H9 (cell line): ENCODE data around the gene SYNPO. TPM values are rescaled to one million over a fixed set of nuclear protein-coding genes. Genes with fewer than 3 reads are reported as not detected.

Experiments
- DNase-seq: peaks from one replicate; pipeline ENCODE4 v3.0.0-alpha.2; 2017
- H2AFZ ChIP-seq: one replicate; pipeline ENCODE4 v1.6.1; 2013; ENCODE audit warnings: mild to moderate bottlenecking, low read length, control low read depth, moderate library complexity
- H2AK5ac ChIP-seq: 2 replicates; pipeline ENCODE4 v1.6.1; 2013; ENCODE audit warnings: low read length, control low read depth, mixed read lengths; ENCODE audit not compliant: insufficient read length
- H2BK120ac ChIP-seq: one replicate; pipeline ENCODE4 v1.6.1; 2013; ENCODE audit warnings: low read depth, mild to moderate bottlenecking, low read length, control low read depth, inconsistent platforms; ENCODE audit not compliant: poor library complexity, severe bottlenecking
- H2BK12ac ChIP-seq: 2 replicates; pipeline ENCODE4 v1.6.1; 2013; ENCODE audit warnings: low read length, control low read depth, mixed read lengths, low read depth; ENCODE audit not compliant: insufficient read length
- H2BK15ac ChIP-seq: 2 replicates; pipeline ENCODE4 v1.6.1; 2013; ENCODE audit warnings: low read depth, low read length, control low read depth
- H2BK20ac ChIP-seq: one replicate; pipeline ENCODE4 v1.6.1; 2013; ENCODE audit warnings: low read depth, mild to moderate bottlenecking, low read length, control low read depth, inconsistent platforms; ENCODE audit not compliant: poor library complexity, severe bottlenecking
- H2BK5ac ChIP-seq: 2 replicates; pipeline ENCODE4 v1.6.1; 2013; ENCODE audit warnings: low read length, control low read depth, mixed read lengths; ENCODE audit not compliant: insufficient read length
- H3K14ac ChIP-seq: 2 replicates; pipeline ENCODE4 v1.6.1; 2013; ENCODE audit warnings: low read length, control low read depth; ENCODE audit not compliant: insufficient read depth
- H3K18ac ChIP-seq: 2 replicates; pipeline ENCODE4 v1.6.1; 2013; ENCODE audit warnings: low read depth, mild to moderate bottlenecking, mixed read lengths, low read length, control low read depth; ENCODE audit not compliant: insufficient read length
- H3K23ac ChIP-seq: 2 replicates; pipeline ENCODE4 v1.6.1; 2013; ENCODE audit warnings: low read length, control low read depth, mixed read lengths, low read depth; ENCODE audit not compliant: insufficient read length
- H3K23me2 ChIP-seq: 2 replicates; pipeline ENCODE4 v1.6.1; 2013; ENCODE audit warnings: low read depth, mild to moderate bottlenecking, mixed read lengths, low read length, control low read depth; ENCODE audit not compliant: insufficient read length, poor library complexity, severe bottlenecking
- H3K27ac ChIP-seq: 2 replicates; pipeline ENCODE4 v1.5.1; 2013; ENCODE audit warnings: low read length, control low read depth, mixed read lengths, low read depth; ENCODE audit not compliant: insufficient read length
- H3K27me3 ChIP-seq: 2 replicates; pipeline ENCODE4 v1.6.1; 2013; ENCODE audit warnings: low read length, control low read depth, inconsistent platforms; ENCODE audit not compliant: insufficient read depth
- H3K4ac ChIP-seq: 2 replicates; pipeline ENCODE4 v1.6.1; 2013; ENCODE audit warnings: low read depth, mild to moderate bottlenecking, control low read depth, inconsistent platforms, low read length, moderate library complexity
- H3K4me1 ChIP-seq: 2 replicates; pipeline ENCODE4 v1.6.1; 2013; ENCODE audit warnings: low read length, control low read depth, inconsistent platforms; ENCODE audit not compliant: insufficient read depth
- H3K4me2 ChIP-seq: 2 replicates; pipeline ENCODE4 v1.6.1; 2013; ENCODE audit warnings: low read length, control low read depth, mixed read lengths; ENCODE audit not compliant: insufficient read length, insufficient read depth
- H3K56ac ChIP-seq: 2 replicates; pipeline ENCODE4 v1.6.1; 2013; ENCODE audit warnings: low read depth, mild to moderate bottlenecking, mixed read lengths, low read length, control low read depth; ENCODE audit not compliant: insufficient read length
- H3K79me1 ChIP-seq: 2 replicates; pipeline ENCODE4 v1.6.1; 2013; ENCODE audit warnings: low read depth, mild to moderate bottlenecking, moderate library complexity, low read length, control low read depth, inconsistent platforms; ENCODE audit not compliant: insufficient read depth, poor library complexity, severe bottlenecking
- H3K79me2 ChIP-seq: 2 replicates; pipeline ENCODE4 v1.6.1; 2013; ENCODE audit warnings: low read length, control low read depth, inconsistent platforms; ENCODE audit not compliant: insufficient read depth
- H3K9ac ChIP-seq: 2 replicates; pipeline ENCODE4 v1.6.1; 2013; ENCODE audit warnings: low read length, control low read depth, mixed read lengths; ENCODE audit not compliant: insufficient read length; ENCODE audit errors: extremely low read depth
- H3K9me3 ChIP-seq: one replicate; pipeline ENCODE4 v1.6.1; 2013; ENCODE audit warnings: low read depth, low read length, inconsistent platforms; ENCODE audit not compliant: control insufficient read depth
- H3T11ph ChIP-seq: one replicate; pipeline ENCODE4 v1.6.1; 2013; ENCODE audit warnings: mild to moderate bottlenecking, low read length, control low read depth, inconsistent platforms
- H4K20me1 ChIP-seq: one replicate; pipeline ENCODE4 v1.6.1; 2013; ENCODE audit not compliant: control insufficient read depth, insufficient read length, insufficient read depth
- H4K5ac ChIP-seq: 2 replicates; pipeline ENCODE4 v1.6.1; 2013; ENCODE audit warnings: low read depth, mild to moderate bottlenecking, mixed read lengths, low read length, control low read depth; ENCODE audit not compliant: insufficient read length
- H4K8ac ChIP-seq: replicated peaks from 2 replicates; pipeline ENCODE4 v1.6.1; 2013; ENCODE audit warnings: low read length, control low read depth, mixed read lengths, low read depth; ENCODE audit not compliant: insufficient read length
- H4K91ac ChIP-seq: 2 replicates; pipeline ENCODE4 v1.6.1; 2013; ENCODE audit warnings: low read depth, mild to moderate bottlenecking, moderate library complexity, mixed read lengths, low read length, control low read depth; ENCODE audit not compliant: insufficient read length
- H3K27ac Mint-ChIP-seq, 3 experiments: 2 replicates in 2 of 3; 3 replicates in 1 of 3; pipeline ENCODE4 v1.8.0; 2020 to 2021; ENCODE audit warnings: mixed read lengths in 3 of 3, mild to moderate bottlenecking in 1 of 3, moderate library complexity in 1 of 3
- H3K27me3 Mint-ChIP-seq: 2 replicates; pipeline ENCODE4 v1.8.0; 2021; ENCODE audit warnings: low read depth, mild to moderate bottlenecking, moderate library complexity, mixed read lengths
- H3K36me3 Mint-ChIP-seq, 3 experiments: 2 replicates in 2 of 3; 3 replicates in 1 of 3; pipeline ENCODE4 v1.8.0; 2020 to 2021; ENCODE audit warnings: low read depth in 3 of 3, mixed read lengths in 3 of 3; ENCODE audit not compliant: insufficient read depth in 1 of 3
- H3K4me1 Mint-ChIP-seq, 2 experiments: 2 replicates each; pipeline ENCODE4 v1.8.0; 2020; ENCODE audit warnings: mixed read lengths in 2 of 2
- H3K4me3 Mint-ChIP-seq, 2 experiments: 2 replicates in 1 of 2; 3 replicates in 1 of 2; pipeline ENCODE4 v1.8.0; 2020 to 2021; ENCODE audit warnings: mild to moderate bottlenecking in 2 of 2, mixed read lengths in 2 of 2, moderate library complexity in 1 of 2
- H3K9me3 Mint-ChIP-seq, 2 experiments: 2 replicates in 1 of 2; 3 replicates in 1 of 2; pipeline ENCODE4 v1.8.0; 2020; ENCODE audit warnings: mild to moderate bottlenecking in 2 of 2, mixed read lengths in 2 of 2, moderate library complexity in 1 of 2
- CTCF ChIP-seq: fragments of 200-600 bp; sonication (generic); conservative IDR thresholded peaks from 3 replicates; pipeline ENCODE4 v1.8.0; 2021; ENCODE audit warnings: antibody characterized with exemption, mild to moderate bottlenecking
- WGBS: extraction: QIAGEN DNeasy Blood & Tissue Kit; methylation state at CpG from one replicate; pipeline ENCODE4 v1.1.7; 2013; ENCODE audit warnings: missing lambda C conversion rate, low lambda C conversion rate, mixed read lengths; ENCODE audit not compliant: insufficient read length; ENCODE audit errors: extremely low coverage; 5-methylcytosine and 5-hydroxymethylcytosine counted together
- total RNA-seq: library from RNA; stranded (reverse); gene quantifications from 2 replicates; pipeline ENCODE4 v1.2.1, GENCODE V29; 2021

The SYNPO gene
- total RNA-seq, 1 experiment from 2014 or later: 1.7 TPM

DNA sequence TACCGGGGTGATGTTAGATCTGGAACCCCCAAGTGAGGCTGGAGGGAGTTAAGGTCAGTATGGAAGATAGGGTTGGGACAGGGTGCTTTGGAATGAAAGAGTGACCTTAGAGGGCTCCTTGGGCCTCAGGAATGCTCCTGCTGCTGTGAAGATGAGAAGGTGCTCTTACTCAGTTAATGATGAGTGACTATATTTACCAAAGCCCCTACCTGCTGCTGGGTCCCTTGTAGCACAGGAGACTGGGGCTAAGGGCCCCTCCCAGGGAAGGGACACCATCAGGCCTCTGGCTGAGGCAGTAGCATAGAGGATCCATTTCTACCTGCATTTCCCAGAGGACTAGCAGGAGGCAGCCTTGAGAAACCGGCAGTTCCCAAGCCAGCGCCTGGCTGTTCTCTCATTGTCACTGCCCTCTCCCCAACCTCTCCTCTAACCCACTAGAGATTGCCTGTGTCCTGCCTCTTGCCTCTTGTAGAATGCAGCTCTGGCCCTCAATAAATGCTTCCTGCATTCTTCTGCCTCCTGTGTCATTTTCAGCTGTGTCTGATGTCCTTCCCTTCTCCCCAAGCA lies 18.3 kb downstream of the SYNPO start:
- H3K23me2 ChIP-seq: peaks cover 4% of the 10 kb centered on the region
- H2AK5ac ChIP-seq: no peak overlapping the region
- no peaks in the 10 kb centered on the region for H4K20me1 ChIP-seq
- H2BK20ac ChIP-seq: no peak overlapping the region
- H3K14ac ChIP-seq: no peak overlapping the region
- Mint-ChIP-seq H3K9me3 (no peaks in the 10 kb centered on the region), H3K36me3 (no peaks in the 10 kb centered on the region; a peak in 1 of 7 replicates), H3K27me3 (peaks cover 26% of the 10 kb centered on the region), H3K4me1 (peaks cover 19 to 41% of the 10 kb centered on the region in 2 experiments), H3K27ac (no peak overlapping the region), H3K4me3 (peak overlapping the region in 1 of 2 experiments; percentile 21; a peak in 1 of 5 replicates)
- no peaks in the 10 kb centered on the region; the same call in 1 of the 2 replicates for H3K27me3 ChIP-seq
- H3K27ac ChIP-seq: no peak overlapping the region
- no peak overlapping the region for H3T11ph ChIP-seq
- H3K4me2 ChIP-seq: no peak overlapping the region
- H3K9ac ChIP-seq: no peak overlapping the region
- H3K4ac ChIP-seq: no peak overlapping the region
- H3K79me2 ChIP-seq: no peaks in the 10 kb centered on the region
- H3K9me3 ChIP-seq: no peaks in the 10 kb centered on the region
- WGBS: no CpG with 5 or more reads among the region's 3 CpGs
- H3K56ac ChIP-seq: no peak overlapping the region
- TF ChIP-seq CTCF: no peak
- H3K18ac ChIP-seq: no peak overlapping the region
- no peak overlapping the region for H4K5ac ChIP-seq
- H3K79me1 ChIP-seq: no peaks in the 10 kb centered on the region
- no peak overlapping the region for H2BK12ac ChIP-seq
- no peaks in the 10 kb centered on the region for H3K4me1 ChIP-seq
- no peak overlapping the region for H2AFZ ChIP-seq
- H2BK15ac ChIP-seq: no peak overlapping the region
- DNase-seq: peak; percentile 24
- H2BK5ac ChIP-seq: no peak overlapping the region
- no peak overlapping the region for H4K8ac ChIP-seq
- no peak overlapping the region for H2BK120ac ChIP-seq
- no peak overlapping the region for H3K23ac ChIP-seq
- H4K91ac ChIP-seq: no peak overlapping the region
